ENCODE results near the gene WDTC1.
"Not testable (repeated sequence)": the region's sequence is repeated elsewhere in the genome, so short reads cannot be mapped to it uniquely, and the experiment has no call there.

- not testable (repeated sequence) for TF ChIP-seq POLR2AphosphoS5 (IDR thresholded peaks at IDR 0.05); CTCF (IDR thresholded peaks at IDR 0.05 in 8 of 11, conservative IDR thresholded peaks at IDR 0.05 in 3 of 11); POLR2A (IDR thresholded peaks at IDR 0.05)
These were observed 9.2 kb downstream of the WDTC1 start for GRCh38 chr1:27243665-27244064.

All from spleen (tissue), 7 donors.